ENCODE results near the gene ADGRL3. TPM values are rescaled to one million over a fixed set of nuclear protein-coding genes. Genes with fewer than 3 reads are reported as not detected.

Gene ADGRL3
- total RNA-seq, 1 experiment from 2014 or later = not detected

- no peaks in the 10 kb centered on the region for H3K27me3 ChIP-seq (replicated peaks)
- no peak for DNase-seq (ENCODE audit: low read depth in 1 of 2, low spot score in 2 of 2)
- no peaks in the 10 kb centered on the region for H3K9me3 ChIP-seq (replicated peaks)
- H3K4me3 ChIP-seq = no peak overlapping the region
- H3K27ac ChIP-seq = no peak overlapping the region
- H3K36me3 ChIP-seq = no peaks in the 10 kb centered on the region
- no peaks in the 10 kb centered on the region for H3K4me1 ChIP-seq (replicated peaks)
These were observed 207.8 kb downstream of the ADGRL3 start for GRCh38 chr4:61407642-61408618.

GRCh38 chr4:61408861-61409260 lies 208.7 kb downstream of the ADGRL3 start:
- Histone ChIP-seq H3K4me3 (no peak overlapping the region), H3K36me3 (no peaks in the 10 kb centered on the region), H3K27ac (no peak overlapping the region), H3K4me1 (replicated peaks) (no peaks in the 10 kb centered on the region), H3K9me3 (replicated peaks) (no peaks in the 10 kb centered on the region), H3K27me3 (replicated peaks) (no peaks in the 10 kb centered on the region)
- no peak for DNase-seq (ENCODE audit: low read depth in 1 of 2, low spot score in 2 of 2)

GRCh38 chr4:61411241-61411640 lies 211.1 kb downstream of the ADGRL3 start:
- Histone ChIP-seq H3K4me3 (no peak overlapping the region), H3K4me1 (replicated peaks) (no peaks in the 10 kb centered on the region), H3K27ac (no peak overlapping the region), H3K36me3 (no peaks in the 10 kb centered on the region), H3K9me3 (replicated peaks) (no peaks in the 10 kb centered on the region), H3K27me3 (replicated peaks) (no peaks in the 10 kb centered on the region)
- DNase-seq (ENCODE audit: low read depth in 1 of 2, low spot score in 2 of 2) = no peak

- Histone ChIP-seq H3K36me3 (no peaks in the 10 kb centered on the region), H3K27me3 (replicated peaks) (no peaks in the 10 kb centered on the region), H3K4me3 (no peak overlapping the region), H3K9me3 (replicated peaks) (no peaks in the 10 kb centered on the region), H3K27ac (no peak overlapping the region), H3K4me1 (replicated peaks) (no peaks in the 10 kb centered on the region)
- DNase-seq (ENCODE audit: low read depth in 1 of 2, low spot score in 2 of 2) = no peak
These were observed 225.2 kb downstream of the ADGRL3 start for GRCh38 chr4:61425315-61425714.

GRCh38 chr4:61426229-61426628 lies 226.1 kb downstream of the ADGRL3 start:
- Histone ChIP-seq H3K4me3 (no peak overlapping the region), H3K27me3 (replicated peaks) (no peaks in the 10 kb centered on the region), H3K9me3 (replicated peaks) (no peaks in the 10 kb centered on the region), H3K27ac (no peak overlapping the region), H3K36me3 (no peaks in the 10 kb centered on the region), H3K4me1 (replicated peaks) (no peaks in the 10 kb centered on the region)
- DNase-seq (ENCODE audit: low read depth in 1 of 2, low spot score in 2 of 2) = no peak

GRCh38 chr4:61427099-61427817 lies 227.1 kb downstream of the ADGRL3 start:
- Histone ChIP-seq H3K27me3 (replicated peaks) (no peaks in the 10 kb centered on the region), H3K36me3 (no peaks in the 10 kb centered on the region)

GRCh38 chr4:61427818-61428495 lies 227.8 kb downstream of the ADGRL3 start:
- H3K27me3 ChIP-seq (replicated peaks) = no peaks in the 10 kb centered on the region
- no peaks in the 10 kb centered on the region for H3K36me3 ChIP-seq
- H3K9me3 ChIP-seq (replicated peaks) = no peaks in the 10 kb centered on the region
- H3K27ac ChIP-seq = no peak overlapping the region
- no peak for DNase-seq (ENCODE audit: low read depth in 1 of 2, low spot score in 2 of 2)
- no peak overlapping the region for H3K4me3 ChIP-seq
- H3K4me1 ChIP-seq (replicated peaks) = no peaks in the 10 kb centered on the region

More at GRCh38 chr4:61427099-61427817, 227.1 kb downstream of the ADGRL3 start:
- Histone ChIP-seq H3K9me3 (replicated peaks) (no peaks in the 10 kb centered on the region), H3K4me3 (no peak overlapping the region), H3K27ac (no peak overlapping the region), H3K4me1 (replicated peaks) (no peaks in the 10 kb centered on the region)
- no peak for DNase-seq (ENCODE audit: low read depth in 1 of 2, low spot score in 2 of 2)

- H3K4me3 ChIP-seq = no peak overlapping the region
- H3K9me3 ChIP-seq (replicated peaks) = no peaks in the 10 kb centered on the region
- H3K27me3 ChIP-seq (replicated peaks) = no peaks in the 10 kb centered on the region
- DNase-seq (ENCODE audit: low read depth in 1 of 2, low spot score in 2 of 2) = no peak
- H3K27ac ChIP-seq = no peak overlapping the region
- H3K4me1 ChIP-seq (replicated peaks) = no peaks in the 10 kb centered on the region
- H3K36me3 ChIP-seq = no peaks in the 10 kb centered on the region
These were observed 228.8 kb downstream of the ADGRL3 start for GRCh38 chr4:61428950-61429349.

GRCh38 chr4:61431131-61431530 lies 231.0 kb downstream of the ADGRL3 start:
- Histone ChIP-seq H3K36me3 (no peaks in the 10 kb centered on the region), H3K4me3 (no peak overlapping the region), H3K9me3 (replicated peaks) (no peaks in the 10 kb centered on the region), H3K4me1 (replicated peaks) (no peaks in the 10 kb centered on the region), H3K27me3 (replicated peaks) (no peaks in the 10 kb centered on the region), H3K27ac (no peak overlapping the region)
- DNase-seq (ENCODE audit: low read depth in 1 of 2, low spot score in 2 of 2) = no peak

GRCh38 chr4:61437923-61438322 lies 237.8 kb downstream of the ADGRL3 start:
- Histone ChIP-seq H3K4me1 (replicated peaks) (no peaks in the 10 kb centered on the region), H3K27me3 (replicated peaks) (no peaks in the 10 kb centered on the region), H3K27ac (no peak overlapping the region), H3K9me3 (replicated peaks) (no peaks in the 10 kb centered on the region), H3K36me3 (no peaks in the 10 kb centered on the region), H3K4me3 (no peak overlapping the region)
- DNase-seq (ENCODE audit: low read depth in 1 of 2, low spot score in 2 of 2) = no peak

- Histone ChIP-seq H3K9me3 (replicated peaks) (no peaks in the 10 kb centered on the region), H3K36me3 (no peaks in the 10 kb centered on the region), H3K27ac (no peak overlapping the region), H3K27me3 (replicated peaks) (no peaks in the 10 kb centered on the region), H3K4me3 (no peak overlapping the region), H3K4me1 (replicated peaks) (peaks cover 5% of the 10 kb centered on the region)
- DNase-seq (ENCODE audit: low read depth in 1 of 2, low spot score in 2 of 2) = no peak
These were observed 240.2 kb downstream of the ADGRL3 start for GRCh38 chr4:61440321-61440720.

- Histone ChIP-seq H3K4me1 (replicated peaks) (peaks cover 5% of the 10 kb centered on the region), H3K4me3 (no peak overlapping the region), H3K27ac (no peak overlapping the region), H3K9me3 (replicated peaks) (no peaks in the 10 kb centered on the region; the same call in 1 of the 2 replicates), H3K36me3 (no peaks in the 10 kb centered on the region), H3K27me3 (replicated peaks) (no peaks in the 10 kb centered on the region; the same call in 1 of the 2 replicates)
- DNase-seq (ENCODE audit: low read depth in 1 of 2, low spot score in 2 of 2) = no peak
These were observed 242.8 kb downstream of the ADGRL3 start for GRCh38 chr4:61442936-61443335.

GRCh38 chr4:61443813-61444510 lies 243.8 kb downstream of the ADGRL3 start:
- Histone ChIP-seq H3K9me3 (replicated peaks) (no peaks in the 10 kb centered on the region; the same call in 1 of the 2 replicates), H3K27ac (peak overlapping the region; percentile 31), H3K27me3 (replicated peaks) (no peaks in the 10 kb centered on the region; the same call in 1 of the 2 replicates), H3K36me3 (no peaks in the 10 kb centered on the region), H3K4me3 (no peak overlapping the region), H3K4me1 (replicated peaks) (peaks cover 5% of the 10 kb centered on the region)
- peak in 1 of 2 experiments; percentile 46 for DNase-seq (ENCODE audit: low read depth in 1 of 2, low spot score in 2 of 2)
